SK-N-MC (cell line): ENCODE data around the gene UNKL.

Experiments used
- DNase-seq: peaks from one replicate; pipeline ENCODE4 v3.0.0-alpha.2; 2011; ENCODE audit warnings: low read depth, low spot score
- H3K27ac ChIP-seq: fragments of 200-600 bp; sonication (generic); 2 replicates; pipeline ENCODE4 v1.5.1; 2016; ENCODE audit warnings: mixed run types
- H3K36me3 ChIP-seq: fragments of 200-600 bp; sonication (generic); 2 replicates; pipeline ENCODE4 v1.6.1; 2017; ENCODE audit warnings: antibody characterized with exemption, low read length, mixed read lengths; ENCODE audit not compliant: insufficient read depth
- H3K4me3 ChIP-seq: fragments of 200-600 bp; sonication (generic); 2 replicates; pipeline ENCODE4 v1.5.1; 2016
- H3K9ac ChIP-seq: fragments of 200-600 bp; sonication (generic); 2 replicates; pipeline ENCODE4 v1.8.0; 2017; ENCODE audit warnings: mixed run types, mixed read lengths; ENCODE audit not compliant: insufficient read length
- H3K9me3 ChIP-seq: fragments of 200-600 bp; sonication (generic); 2 replicates; pipeline ENCODE4 v1.6.1; 2017; ENCODE audit warnings: low read depth, mild to moderate bottlenecking, antibody characterized with exemption, low read length, moderate library complexity, mixed read lengths
- EZH2 ChIP-seq: fragments of 200-600 bp; sonication (generic); IDR thresholded peaks from one replicate; pipeline ENCODE4 v1.6.1; 2017; ENCODE audit warnings: antibody characterized with exemption
- FOXP2 ChIP-seq: optimal IDR thresholded peaks from 2 replicates; pipeline ENCODE3; 2011; ENCODE audit warnings: mild to moderate bottlenecking, moderate library complexity; ENCODE audit not compliant: insufficient read depth; ENCODE audit errors: extremely low read length, control extremely low read depth
- POLR2AphosphoS5 ChIP-seq: IDR thresholded peaks from 2 replicates; pipeline ENCODE4 v1.6.1; 2012; ENCODE audit warnings: mild to moderate bottlenecking, low read depth, low read length, borderline replicate concordance

UNKL gene

GRCh38 chr16:1345651-1346421, 68.7 kb downstream of the UNKL start:
- DNase-seq: no peak
- H3K36me3 ChIP-seq: no peaks in the 10 kb centered on the region
- TF ChIP-seq POLR2AphosphoS5 (no peak), FOXP2 (no peak), EZH2 (no peak)
- H3K27ac ChIP-seq: no peak overlapping the region
- H3K9me3 ChIP-seq: no peaks in the 10 kb centered on the region
- H3K9ac ChIP-seq: no peak overlapping the region
- no peak overlapping the region for H3K4me3 ChIP-seq

- Histone ChIP-seq H3K9ac (no peak overlapping the region), H3K4me3 (no peak overlapping the region), H3K27ac (no peak overlapping the region), H3K36me3 (no peaks in the 10 kb centered on the region), H3K9me3 (no peaks in the 10 kb centered on the region)
- TF ChIP-seq EZH2 (no peak), POLR2AphosphoS5 (no peak), FOXP2 (no peak)
- no peak for DNase-seq
Measured at GRCh38 chr16:1345087-1345486, 69.4 kb downstream of the UNKL start.

- H3K27ac ChIP-seq: no peak overlapping the region
- no peak overlapping the region for H3K9ac ChIP-seq
- H3K9me3 ChIP-seq: no peaks in the 10 kb centered on the region
- no peak for TF ChIP-seq POLR2AphosphoS5
- TF ChIP-seq EZH2: no peak
- no peak for TF ChIP-seq FOXP2
- DNase-seq: no peak
- no peak overlapping the region for H3K4me3 ChIP-seq
- H3K36me3 ChIP-seq: no peaks in the 10 kb centered on the region
Measured at GRCh38 chr16:1344499-1344898, 70.0 kb downstream of the UNKL start.

GRCh38 chr16:1343428-1344242, 70.9 kb downstream of the UNKL start:
- Histone ChIP-seq H3K4me3 (peak overlapping the region; percentile 45), H3K9ac (no peak overlapping the region), H3K9me3 (no peaks in the 10 kb centered on the region), H3K27ac (no peak overlapping the region), H3K36me3 (no peaks in the 10 kb centered on the region)
- DNase-seq: no peak
- no peak for TF ChIP-seq EZH2
- TF ChIP-seq FOXP2: no peak
- no peak for TF ChIP-seq POLR2AphosphoS5

GRCh38 chr16:1342526-1343427, 71.7 kb downstream of the UNKL start:
- peak overlapping the region; percentile 65 for H3K4me3 ChIP-seq
- TF ChIP-seq EZH2: no peak
- TF ChIP-seq POLR2AphosphoS5: no peak
- TF ChIP-seq FOXP2: no peak
- no peak overlapping the region for H3K27ac ChIP-seq
- peak; percentile 76 for DNase-seq
- no peaks in the 10 kb centered on the region for H3K9me3 ChIP-seq
- no peaks in the 10 kb centered on the region for H3K36me3 ChIP-seq
- no peak overlapping the region for H3K9ac ChIP-seq

GRCh38 chr16:1341495-1342420, 72.7 kb downstream of the UNKL start:
- DNase-seq: no peak
- no peaks in the 10 kb centered on the region for H3K36me3 ChIP-seq
- H3K9ac ChIP-seq: no peak overlapping the region
- no peaks in the 10 kb centered on the region for H3K9me3 ChIP-seq
- H3K4me3 ChIP-seq: no peak overlapping the region
- no peak for TF ChIP-seq EZH2
- no peak for TF ChIP-seq FOXP2
- no peak for TF ChIP-seq POLR2AphosphoS5
- H3K27ac ChIP-seq: no peak overlapping the region
